Spinal cord (tissue), 10 donors: ENCODE measurements around the gene PCDH9. TPM values are rescaled to one million over a fixed set of nuclear protein-coding genes. Genes with fewer than 3 reads are reported as not detected.
"Not testable (repeated sequence)": the region's sequence is repeated elsewhere in the genome, so short reads cannot be mapped to it uniquely, and the experiment has no call there.

Experiments
- DNase-seq, 6 donors: peaks; one replicate each; pipeline versions ENCODE4 v3.0.0 to v3.0.0-alpha.2; 2013 to 2015; ENCODE audit warnings: low spot score in 6 of 6, low read depth in 4 of 6
- H3K27ac ChIP-seq: one replicate; pipeline ENCODE4 v1.5.1; 2013; ENCODE audit warnings: low read depth, low read length, control low read depth
- H3K27me3 ChIP-seq: one replicate; pipeline ENCODE4 v1.6.1; 2013; ENCODE audit warnings: low read length; ENCODE audit not compliant: control insufficient read depth, insufficient read depth
- H3K36me3 ChIP-seq: one replicate; pipeline ENCODE4 v1.6.1; 2013; ENCODE audit warnings: low read length; ENCODE audit not compliant: control insufficient read depth, insufficient read depth
- H3K4me1 ChIP-seq: one replicate; pipeline ENCODE4 v1.6.1; 2013; ENCODE audit warnings: low read length; ENCODE audit not compliant: control insufficient read depth, insufficient read depth
- H3K4me3 ChIP-seq: one replicate; pipeline ENCODE4 v1.5.1; 2013; ENCODE audit warnings: low read depth, low read length, control low read depth
- H3K9me3 ChIP-seq: one replicate; pipeline ENCODE4 v1.6.1; 2013; ENCODE audit warnings: low read length; ENCODE audit not compliant: control insufficient read depth, insufficient read depth
- WGBS: methylation state at CpG from one replicate; pipeline ENCODE4 v1.1.5; 2013; ENCODE audit warnings: missing lambda C conversion rate; ENCODE audit not compliant: insufficient coverage; 5-methylcytosine and 5-hydroxymethylcytosine counted together
- polyA plus RNA-seq, 2 donors: library from polyadenylated mRNA; unstranded; fragments of 120-200 nt; gene quantifications; one replicate each; pipeline ENCODE4 v1.2.1, GENCODE V29; 2013; ENCODE audit not compliant: insufficient read length in 2 of 2
- total RNA-seq, 2 donors: library from RNA; depleted of rRNA in 1 of 2; stranded (reverse); fragments of 120-200 nt in 1 of 2; fragments of >200 nt in 1 of 2; gene quantifications; one replicate each; pipeline versions ENCODE4 v1.2.3 to v1.2.4, GENCODE V29; 2013 to 2014
- donor health status: healthy.

Gene PCDH9
- total and polyA plus RNA-seq, 4 donors, result 37.6 to 180 (median 60.7) TPM

DNA sequence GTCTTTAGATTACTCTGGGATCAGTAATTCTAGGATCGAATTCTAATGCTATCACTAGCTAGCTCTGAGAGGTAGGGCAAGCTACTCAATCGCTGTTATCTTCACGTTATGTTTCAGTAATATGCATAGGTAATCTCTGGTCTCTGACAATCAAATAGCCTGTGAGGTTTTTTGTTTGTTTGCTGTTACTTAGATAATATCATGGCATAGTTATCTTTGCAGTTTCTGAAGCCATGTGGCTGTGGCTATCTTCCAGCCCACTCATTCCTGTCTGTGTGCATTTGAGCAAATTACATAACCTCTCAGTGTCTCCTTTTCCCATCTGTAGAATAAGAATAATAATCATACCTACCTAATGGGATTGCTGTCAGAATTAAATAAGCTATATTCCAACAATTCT lies 330.2 kb downstream of the PCDH9 start:
- no peaks in the 10 kb centered on the region for H3K4me1 ChIP-seq
- H3K36me3 ChIP-seq, result no peaks in the 10 kb centered on the region
- no CpG with 5 or more reads among the region's 3 CpGs for WGBS
- no peaks in the 10 kb centered on the region for H3K27me3 ChIP-seq
- no peak for DNase-seq
- no peak overlapping the region for H3K27ac ChIP-seq
- no peak overlapping the region for H3K4me3 ChIP-seq
- no peaks in the 10 kb centered on the region for H3K9me3 ChIP-seq

DNA sequence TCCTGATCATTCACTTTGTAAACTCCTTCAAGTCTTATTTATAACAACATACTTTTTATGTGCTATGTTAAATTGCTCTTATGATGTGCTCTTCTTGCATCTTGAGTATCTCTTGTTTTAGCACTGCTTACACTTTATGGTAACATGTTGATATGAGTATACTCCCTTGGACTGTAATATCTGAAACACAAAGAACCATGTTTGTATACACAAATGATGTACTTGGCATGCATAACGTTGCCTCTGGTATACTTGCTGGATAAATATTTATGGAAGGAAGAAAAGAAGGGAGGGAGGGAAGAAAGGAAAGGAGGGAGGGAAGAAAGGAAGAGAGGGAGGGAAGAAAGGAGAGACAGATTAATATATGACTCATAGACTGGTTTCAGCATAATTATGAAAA lies 333.2 kb downstream of the PCDH9 start:
- Histone ChIP-seq H3K27me3 (no peaks in the 10 kb centered on the region), H3K4me1 (no peaks in the 10 kb centered on the region), H3K9me3 (no peaks in the 10 kb centered on the region), H3K27ac (no peak overlapping the region), H3K36me3 (no peaks in the 10 kb centered on the region), H3K4me3 (no peak overlapping the region)
- 100% methylated on average over 1 of the region's 1 CpG for WGBS
- DNase-seq, result no peak

DNA sequence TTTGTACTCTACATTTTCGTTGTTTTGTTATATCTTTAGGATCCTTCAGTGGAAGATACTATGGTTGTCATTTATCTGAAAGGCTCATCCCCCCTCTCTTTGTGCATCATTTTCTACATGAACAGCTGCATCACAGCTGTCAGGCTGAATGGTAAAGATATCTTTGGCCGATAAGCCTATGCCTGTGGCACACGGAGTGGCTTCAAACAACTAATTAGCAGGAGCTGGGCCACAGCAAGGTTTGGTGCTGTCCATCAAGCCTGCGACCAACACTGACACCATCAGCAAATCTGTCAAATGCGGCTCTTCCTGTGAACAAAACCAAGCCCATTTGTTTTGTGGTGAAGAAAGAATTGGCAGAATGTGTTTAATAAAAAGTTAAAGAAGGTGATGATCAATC lies 334.4 kb downstream of the PCDH9 start:
- WGBS, result 70% methylated on average over 2 of the region's 5 CpGs
- no peak overlapping the region for H3K4me3 ChIP-seq
- H3K36me3 ChIP-seq, result no peaks in the 10 kb centered on the region
- H3K27me3 ChIP-seq, result no peaks in the 10 kb centered on the region
- no peak for DNase-seq
- H3K4me1 ChIP-seq, result no peaks in the 10 kb centered on the region
- no peak overlapping the region for H3K27ac ChIP-seq
- no peaks in the 10 kb centered on the region for H3K9me3 ChIP-seq

DNA sequence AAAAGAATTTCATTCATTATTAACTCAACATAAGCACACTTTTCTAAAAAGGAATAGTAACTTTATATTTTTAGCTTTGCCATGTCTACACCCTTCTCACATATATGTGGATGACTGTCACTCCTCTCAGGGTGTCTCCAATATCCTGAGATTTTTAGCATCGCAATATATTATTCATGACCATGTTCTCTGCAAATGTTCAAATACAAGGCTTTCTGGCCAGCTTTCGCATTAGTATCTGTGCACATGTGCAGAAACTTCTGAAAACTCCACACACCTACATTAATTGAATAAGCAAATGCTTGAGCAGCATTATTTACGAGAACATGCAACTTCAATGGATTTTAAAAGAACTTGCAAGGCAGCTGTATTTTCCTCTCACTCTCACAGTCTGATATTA lies 334.8 kb downstream of the PCDH9 start:
- Histone ChIP-seq H3K4me3 (no peak overlapping the region), H3K9me3 (no peaks in the 10 kb centered on the region), H3K27ac (no peak overlapping the region), H3K27me3 (no peaks in the 10 kb centered on the region), H3K36me3 (no peaks in the 10 kb centered on the region), H3K4me1 (no peaks in the 10 kb centered on the region)
- 100% methylated on average over 2 of the region's 3 CpGs for WGBS
- DNase-seq, result no peak

DNA sequence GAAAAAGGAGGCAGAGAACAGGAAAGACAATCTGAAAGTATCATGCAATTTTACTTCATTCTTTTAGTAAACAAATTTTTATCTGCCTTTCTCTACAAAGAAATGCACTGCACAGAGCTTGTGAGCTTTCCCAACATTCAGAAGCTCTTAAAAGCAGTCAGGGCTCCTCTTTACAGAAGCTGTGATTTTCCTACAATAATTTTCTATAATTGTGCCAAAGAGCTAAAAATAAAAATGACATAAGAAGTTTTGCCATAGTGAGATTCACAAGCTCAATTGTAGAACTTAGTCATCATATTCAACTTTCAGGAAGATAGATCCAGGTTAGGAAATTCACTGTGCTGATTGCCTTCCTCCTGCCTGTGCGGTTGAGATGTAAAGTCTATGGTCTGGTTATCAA lies 341.4 kb downstream of the PCDH9 start:
- no peak overlapping the region for H3K4me3 ChIP-seq
- H3K9me3 ChIP-seq, result no peaks in the 10 kb centered on the region
- H3K4me1 ChIP-seq, result no peaks in the 10 kb centered on the region
- DNase-seq, result peak in 1 of 6 donors; percentile 20
- no peaks in the 10 kb centered on the region for H3K27me3 ChIP-seq
- H3K36me3 ChIP-seq, result no peaks in the 10 kb centered on the region
- no peak overlapping the region for H3K27ac ChIP-seq
- 100% methylated on average over 1 of the region's 1 CpG for WGBS

DNA sequence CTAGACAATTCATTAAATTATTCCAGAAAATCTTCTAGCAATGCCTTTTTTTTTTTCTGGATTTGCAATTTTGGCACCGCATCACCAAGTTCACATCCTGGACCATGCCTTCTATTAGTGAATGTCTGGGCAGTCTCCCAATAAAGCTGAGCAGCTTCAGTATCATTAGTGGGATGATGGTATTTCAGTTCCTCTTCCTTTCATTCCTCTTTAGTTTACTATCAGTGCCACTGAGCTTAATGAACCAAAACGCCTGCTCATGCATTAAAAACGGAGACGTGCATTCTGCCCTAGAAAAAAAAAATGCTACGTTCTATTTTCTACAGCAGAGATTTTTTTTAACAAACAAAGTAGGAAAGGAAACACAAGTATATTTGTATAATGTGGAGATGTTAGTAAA lies 343.0 kb downstream of the PCDH9 start:
- Histone ChIP-seq H3K27ac (peak overlapping the region; percentile 72), H3K36me3 (no peaks in the 10 kb centered on the region), H3K4me3 (no peak overlapping the region), H3K9me3 (no peaks in the 10 kb centered on the region), H3K4me1 (no peaks in the 10 kb centered on the region), H3K27me3 (no peaks in the 10 kb centered on the region)
- peak; percentile 49 to 93 (median 66) for DNase-seq
- WGBS, result no CpG with 5 or more reads among the region's 5 CpGs

DNA sequence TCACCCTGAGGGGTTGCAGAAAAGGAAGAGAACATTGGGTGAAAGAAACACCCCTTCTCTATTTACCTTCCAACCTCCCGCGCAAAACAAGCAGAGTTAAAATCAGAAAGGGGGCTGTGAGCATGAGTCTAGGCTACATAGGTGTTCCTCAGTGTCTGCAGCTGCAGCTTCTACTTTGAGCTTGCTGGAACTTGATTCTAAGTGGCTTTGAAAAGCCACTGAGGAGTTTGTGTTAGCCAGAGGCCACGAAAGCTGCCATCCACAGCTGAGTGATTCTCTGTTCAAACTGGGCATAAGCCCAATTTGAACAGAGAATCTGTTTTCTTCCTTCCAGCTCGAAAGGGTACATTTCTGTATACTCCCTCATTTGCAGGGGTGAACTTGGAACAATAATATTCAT lies 343.9 kb downstream of the PCDH9 start:
- peak overlapping the region; percentile 72 for H3K27ac ChIP-seq
- peak; percentile 36 to 85 (median 58) for DNase-seq
- no peaks in the 10 kb centered on the region for H3K9me3 ChIP-seq
- H3K36me3 ChIP-seq, result no peaks in the 10 kb centered on the region
- H3K27me3 ChIP-seq, result no peaks in the 10 kb centered on the region
- no peak overlapping the region for H3K4me3 ChIP-seq
- 26% methylated on average over 3 of the region's 4 CpGs for WGBS
- no peaks in the 10 kb centered on the region for H3K4me1 ChIP-seq

DNA sequence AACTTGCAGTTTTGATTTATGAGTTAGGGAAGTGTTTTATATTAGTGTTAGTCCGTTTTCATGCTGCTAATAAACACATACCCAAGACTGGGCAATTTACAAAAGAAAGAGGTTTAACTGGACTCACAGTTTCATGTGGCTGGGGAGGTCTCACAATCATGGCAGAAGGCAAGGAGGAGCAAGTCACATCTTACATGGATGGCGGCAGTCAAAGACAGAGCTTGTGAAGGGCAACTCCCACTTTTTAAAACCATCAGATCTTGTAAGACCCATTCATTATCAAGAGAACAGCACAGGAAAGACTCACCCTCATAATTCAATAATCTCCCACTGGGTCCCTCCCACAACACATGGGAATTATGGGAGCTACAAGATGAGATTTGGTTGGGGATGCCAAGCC lies 349.0 kb downstream of the PCDH9 start:
- WGBS, result no CpG with 5 or more reads among the region's 2 CpGs

DNA sequence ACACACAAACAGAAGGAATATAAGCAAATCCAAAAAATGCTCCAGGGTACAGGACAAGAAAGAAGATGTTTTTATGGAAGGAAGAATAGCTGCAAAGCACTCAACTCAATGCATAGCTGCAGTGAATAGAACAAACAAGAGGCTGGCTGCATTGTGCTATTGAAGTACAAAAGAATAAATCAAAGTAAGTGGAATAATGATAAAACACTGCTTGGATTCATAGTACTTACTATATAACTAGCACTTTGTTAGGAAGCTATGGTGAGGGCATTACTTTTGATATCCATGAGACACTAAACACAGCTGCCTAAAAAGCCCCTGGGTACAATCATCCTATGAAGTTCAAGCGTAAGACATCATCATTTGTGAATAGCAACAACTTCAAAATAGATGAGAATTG lies 350.1 kb downstream of the PCDH9 start:
- H3K4me3 ChIP-seq, result no peak overlapping the region
- peak in 2 of 6 donors; percentile 25 to 55 for DNase-seq
- no peaks in the 10 kb centered on the region for H3K9me3 ChIP-seq
- no peak overlapping the region for H3K27ac ChIP-seq
- H3K36me3 ChIP-seq, result no peaks in the 10 kb centered on the region
- no CpG with 5 or more reads among the region's 1 CpG for WGBS
- no peaks in the 10 kb centered on the region for H3K4me1 ChIP-seq
- H3K27me3 ChIP-seq, result no peaks in the 10 kb centered on the region

More for the DNA sequence above, 349.0 kb downstream of the PCDH9 start:
- H3K9me3 ChIP-seq, H3K27me3 ChIP-seq, H3K4me3 ChIP-seq, H3K27ac ChIP-seq, H3K36me3 ChIP-seq, DNase-seq, H3K4me1 ChIP-seq: not testable (repeated sequence)

DNA sequence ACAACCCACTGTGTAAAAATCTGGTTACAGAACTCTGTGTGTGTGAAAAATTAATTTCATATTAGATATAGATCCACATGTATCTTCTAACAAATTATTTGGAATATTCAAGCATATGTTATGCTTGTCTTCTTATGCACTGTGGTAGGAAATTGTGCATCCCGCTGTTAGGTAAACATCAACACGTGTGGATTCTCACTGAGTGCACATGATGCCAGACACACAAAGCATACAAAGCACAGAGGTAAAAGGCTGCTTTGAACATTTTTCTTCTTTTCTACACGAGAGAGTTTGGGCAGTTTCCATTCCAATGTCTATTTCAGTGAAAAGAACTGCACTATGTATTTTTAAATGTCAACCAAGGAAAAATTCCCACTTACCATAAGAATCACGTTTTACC lies 354.9 kb downstream of the PCDH9 start:
- DNase-seq, result peak in 2 of 6 donors; percentile 37
- H3K4me1 ChIP-seq, result no peaks in the 10 kb centered on the region
- H3K9me3 ChIP-seq, result no peaks in the 10 kb centered on the region
- H3K36me3 ChIP-seq, result no peaks in the 10 kb centered on the region
- no peak overlapping the region for H3K4me3 ChIP-seq
- H3K27me3 ChIP-seq, result no peaks in the 10 kb centered on the region
- H3K27ac ChIP-seq, result no peak overlapping the region
- WGBS, result no CpG with 5 or more reads among the region's 4 CpGs
